Smooth muscle cell (in vitro differentiated cells): ENCODE data around the gene LYPLAL1. TPM values are rescaled to one million over a fixed set of nuclear protein-coding genes. Genes with fewer than 3 reads are reported as not detected.

ENCODE experiments used
- DNase-seq: peaks from one replicate; lab custom pipeline; 2025; ENCODE audit not compliant: unreplicated experiment; lab: John Stamatoyannopoulos, UW
- H2AFZ ChIP-seq: fragments of 200-600 bp; sonication (generic); 2 replicates; pipeline ENCODE4 v1.6.0; 2016; ENCODE audit warnings: antibody characterized with exemption, low read depth, mild to moderate bottlenecking
- H3F3A ChIP-seq: fragments of 200-600 bp; sonication (generic); 2 replicates; pipeline ENCODE4 v1.6.0; 2017; ENCODE audit warnings: antibody characterized with exemption, low read depth
- H3K27ac ChIP-seq: fragments of 200-600 bp; sonication (generic); 2 replicates; pipeline ENCODE4 v1.5.1; 2016; ENCODE audit warnings: low read depth, mild to moderate bottlenecking
- H3K27me3 ChIP-seq: fragments of 200-600 bp; sonication (generic); 2 replicates; pipeline ENCODE4 v1.6.1; 2016; ENCODE audit warnings: low read depth, mild to moderate bottlenecking
- H3K36me3 ChIP-seq: fragments of 200-600 bp; sonication (generic); 2 replicates; pipeline ENCODE4 v1.5.1; 2016; ENCODE audit warnings: low read depth
- H3K4me1 ChIP-seq: fragments of 200-600 bp; sonication (generic); 2 replicates; pipeline ENCODE4 v1.5.1; 2016; ENCODE audit warnings: low read depth
- H3K4me2 ChIP-seq: fragments of 200-600 bp; sonication (generic); 2 replicates; pipeline ENCODE4 v1.6.0; 2016; ENCODE audit warnings: mild to moderate bottlenecking
- H3K4me3 ChIP-seq: fragments of 200-600 bp; sonication (generic); 2 replicates; pipeline ENCODE4 v1.5.1; 2016; ENCODE audit warnings: mild to moderate bottlenecking
- H3K79me2 ChIP-seq: fragments of 200-600 bp; sonication (generic); 2 replicates; pipeline ENCODE4 v1.6.0; 2016; ENCODE audit warnings: low read depth, mild to moderate bottlenecking
- H3K9ac ChIP-seq: fragments of 200-600 bp; sonication (generic); 2 replicates; pipeline ENCODE4 v1.6.0; 2016; ENCODE audit warnings: low read depth
- H3K9me3 ChIP-seq: fragments of 200-600 bp; sonication (generic); replicated peaks from 2 replicates; pipeline ENCODE4 v1.5.1; 2016; ENCODE audit warnings: low read depth
- H4K20me1 ChIP-seq: fragments of 200-600 bp; sonication (generic); 2 replicates; pipeline ENCODE4 v1.6.0; 2016; ENCODE audit warnings: low read depth
- CTCF ChIP-seq: fragments of 200-600 bp; sonication (generic); IDR thresholded peaks from 2 replicates; pipeline ENCODE4 v1.5.1; 2017; ENCODE audit warnings: borderline replicate concordance, mild to moderate bottlenecking, antibody characterized with exemption; ENCODE audit not compliant: insufficient read depth, poor library complexity, severe bottlenecking
- WGBS: methylation state at CpG from one replicate; pipeline ENCODE4 v1.1.7; 2016; ENCODE audit warnings: low lambda C conversion rate; 5-methylcytosine and 5-hydroxymethylcytosine counted together
- polyA plus RNA-seq: library from polyadenylated mRNA; unstranded; fragments of >200 nt; fragmentation: Nextera tagmentation; extraction: Ambion mirVana; gene quantifications from 2 replicates; pipeline ENCODE4 v1.2.1, GENCODE V29; 2016
- total RNA-seq: library from RNA; depleted of rRNA; stranded (reverse); fragments of >200 nt; gene quantifications from 2 replicates; pipeline ENCODE4 v1.2.3, GENCODE V29; 2014

LYPLAL1 gene
- total and polyA plus RNA-seq, 2 experiments from 2014 or later, result 18.2 to 18.7 TPM

DNA sequence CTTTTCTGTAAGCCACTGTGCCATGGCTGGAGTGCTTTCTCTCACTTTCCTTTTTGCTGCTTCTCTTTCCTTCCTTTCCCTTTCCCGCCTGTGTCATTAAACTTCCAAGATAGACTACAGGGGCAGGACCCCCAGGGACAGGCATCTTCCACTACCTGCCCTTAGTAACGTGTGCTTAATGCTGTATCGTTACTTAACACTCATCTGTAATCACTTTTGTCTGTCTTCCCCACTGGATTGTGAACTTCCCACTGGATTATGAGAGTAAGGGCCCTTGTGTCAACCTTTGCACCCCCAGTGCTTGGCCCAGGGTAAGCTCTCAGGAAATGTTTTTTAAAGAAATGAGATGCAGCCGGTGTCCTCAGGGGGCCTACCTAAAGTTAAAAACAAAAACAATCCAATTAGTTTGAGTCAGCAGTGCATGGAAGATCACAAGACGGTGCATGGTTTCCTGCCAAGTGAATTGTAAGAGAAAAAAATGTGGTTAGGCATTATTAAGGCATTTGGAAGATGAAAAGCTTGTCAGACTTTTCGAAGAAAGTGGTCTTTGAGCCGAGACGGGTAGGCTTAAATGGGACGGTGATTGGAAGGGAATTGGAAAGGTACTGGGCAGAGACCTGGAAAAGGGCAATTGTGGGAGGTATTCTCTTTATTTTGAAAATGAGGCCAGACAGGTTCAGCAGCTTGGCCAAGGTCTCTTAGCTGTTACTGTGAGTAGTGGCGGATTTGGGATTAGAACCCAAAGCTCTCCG is 958 bp downstream of the LYPLAL1 start:
- Histone ChIP-seq H3K9me3 (no peaks in the 10 kb centered on the region), H3K4me1 (peaks cover 13% of the 10 kb centered on the region), H3K4me3 (peak overlapping the region; percentile 67), H3K27ac (peak overlapping the region; percentile 57), H3F3A (no peaks in the 10 kb centered on the region), H3K9ac (peak overlapping the region; percentile 77), H3K36me3 (no peaks in the 10 kb centered on the region), H2AFZ (peak overlapping the region; percentile 87), H3K4me2 (peak overlapping the region; percentile 88), H3K27me3 (no peaks in the 10 kb centered on the region), H4K20me1 (no peaks in the 10 kb centered on the region), H3K79me2 (peaks cover 14% of the 10 kb centered on the region)
- DNase-seq, result no peak
- no peak for TF ChIP-seq CTCF
- WGBS, result 18% methylated on average over 11 of the region's 11 CpGs

- Histone ChIP-seq H2AFZ (no peak overlapping the region), H3F3A (no peaks in the 10 kb centered on the region), H3K4me3 (peak overlapping the region; percentile 67), H3K27ac (peak overlapping the region; percentile 57), H3K27me3 (no peaks in the 10 kb centered on the region), H3K36me3 (no peaks in the 10 kb centered on the region), H3K4me1 (peaks cover 13% of the 10 kb centered on the region), H4K20me1 (no peaks in the 10 kb centered on the region), H3K79me2 (peaks cover 14% of the 10 kb centered on the region), H3K9ac (no peak overlapping the region), H3K9me3 (no peaks in the 10 kb centered on the region), H3K4me2 (peak overlapping the region; percentile 88)
- WGBS, result 84% methylated on average over 3 of the region's 3 CpGs
- no peak for DNase-seq
- no peak for TF ChIP-seq CTCF
These were observed 1.5 kb downstream of the LYPLAL1 start for GRCh38 chr1:219175212-219175564.

GRCh38 chr1:219176168-219176567 is 2.5 kb downstream of the LYPLAL1 start:
- Histone ChIP-seq H3K4me3 (peak overlapping the region; percentile 67), H3K27ac (no peak overlapping the region), H3K36me3 (no peaks in the 10 kb centered on the region), H3K27me3 (no peaks in the 10 kb centered on the region), H3K9me3 (no peaks in the 10 kb centered on the region), H3F3A (no peaks in the 10 kb centered on the region), H3K4me2 (peak overlapping the region; percentile 88), H4K20me1 (no peaks in the 10 kb centered on the region), H3K79me2 (peaks cover 14% of the 10 kb centered on the region), H3K9ac (no peak overlapping the region), H3K4me1 (peaks cover 13% of the 10 kb centered on the region), H2AFZ (no peak overlapping the region)
- DNase-seq, result no peak
- WGBS, result 96% methylated on average over 4 of the region's 4 CpGs
- no peak for TF ChIP-seq CTCF

DNA sequence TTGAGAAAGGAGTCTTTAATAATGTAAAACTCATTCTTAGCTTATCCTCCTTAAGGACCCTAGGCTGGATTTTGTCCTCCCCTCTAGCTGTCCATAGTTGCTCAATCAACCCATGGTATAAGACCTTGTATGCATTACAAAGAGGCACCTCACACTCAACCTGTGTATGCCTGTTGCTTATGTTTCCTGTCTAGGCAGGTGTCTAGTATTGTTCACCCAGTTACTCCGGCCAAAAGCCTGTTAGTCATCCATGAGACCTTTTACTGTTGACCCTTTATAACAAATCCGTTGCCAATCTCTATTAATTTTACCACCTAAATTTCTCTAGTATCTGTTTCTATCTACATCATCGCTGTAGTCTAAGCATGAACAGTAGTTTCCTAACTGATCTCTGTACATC is 3.7 kb downstream of the LYPLAL1 start:
- Histone ChIP-seq H3F3A (no peaks in the 10 kb centered on the region), H3K9ac (no peak overlapping the region), H3K9me3 (no peaks in the 10 kb centered on the region), H3K4me1 (peaks cover 13% of the 10 kb centered on the region), H3K27me3 (no peaks in the 10 kb centered on the region), H3K27ac (no peak overlapping the region), H4K20me1 (no peaks in the 10 kb centered on the region), H3K36me3 (no peaks in the 10 kb centered on the region), H3K4me3 (no peak overlapping the region), H3K4me2 (no peak overlapping the region), H3K79me2 (peaks cover 19% of the 10 kb centered on the region), H2AFZ (no peak overlapping the region)
- WGBS, result 90% methylated on average over 3 of the region's 3 CpGs
- TF ChIP-seq CTCF, result no peak
- DNase-seq, result no peak
